HCT116 (cell line): ENCODE data around the gene HDAC2. TPM values are rescaled to one million over a fixed set of nuclear protein-coding genes. Genes with fewer than 3 reads are reported as not detected.

Experiments used
- ATAC-seq: fragments of 200-7000 bp; cut with Tn5 transposase; 2 replicates; pipeline ENCODE4 v1.9.1; 2020; ENCODE audit warnings: mild to moderate bottlenecking, moderate library complexity
- BruUV-seq: library from RNA; stranded (reverse); fragments of 400-500 nt; replicated peaks from 2 replicates; lab custom pipeline; 2021; lab: Mats Ljungman, UMichigan
- CTCF ChIA-PET: fragments of 300-600 bp; sonication (Branson Sonifier 250); formaldehyde crosslinking; loops from one replicate; lab custom pipeline; 2021; ENCODE audit warnings: antibody characterized with exemption; lab: Charles Lee
- POLR2A ChIA-PET: fragments of 300-600, 350-600 bp; sonication (Branson Sonifier 250); formaldehyde crosslinking; loops from one replicate; lab custom pipeline; 2021; ENCODE audit warnings: antibody characterized with exemption; lab: Charles Lee
- RAD21 ChIA-PET, 2 experiments: fragments of 300-600 bp; sonication (Branson Sonifier 250); formaldehyde crosslinking; loops; one replicate each; lab custom pipeline; 2023; ENCODE audit warnings: low total read pairs in 2 of 2; ENCODE audit not compliant: uncharacterized antibody in 2 of 2, unreplicated experiment in 2 of 2, low non-redundant PET in 1 of 2; lab: Charles Lee
- DNase-seq: peaks from one replicate; pipeline ENCODE4 v3.0.0-alpha.2; 2010; ENCODE audit warnings: low read depth, low spot score
- H2AFZ ChIP-seq: fragments of 200-600 bp; shearing (Covaris generic), sonication (generic); 2 replicates; pipeline ENCODE4 v1.6.1; 2017; ENCODE audit warnings: low read depth, mixed run types, mixed read lengths, antibody characterized with exemption, low read length; ENCODE audit not compliant: poor library complexity, severe bottlenecking
- H3K27ac ChIP-seq: 2 replicates; pipeline ENCODE4 v1.5.1; 2012; ENCODE audit warnings: low read depth, low read length
- H3K27me3 ChIP-seq: fragments of 200-600 bp; sonication (generic); 2 replicates; pipeline ENCODE4 v1.6.1; 2016; ENCODE audit warnings: mixed run types, low read length, mixed read lengths; ENCODE audit not compliant: insufficient read depth
- H3K36me3 ChIP-seq, 2 experiments: fragments of 200-500 bp in 1 of 2; fragments of 200-600 bp in 1 of 2; sonication (Bioruptor generic) in 1 of 2; sonication (generic) in 1 of 2; 2 replicates each; pipeline versions ENCODE4 v1.5.1 to v1.6.1; 2014 to 2016; ENCODE audit warnings: low read length in 2 of 2, inconsistent platforms in 1 of 2, mixed read lengths in 1 of 2, mixed run types in 1 of 2; ENCODE audit not compliant: insufficient read depth in 2 of 2, control insufficient read depth in 1 of 2
- H3K4me1 ChIP-seq, 2 experiments: fragments of 200-600 bp in 1 of 2; sonication (generic) in 1 of 2; 2 replicates each; pipeline versions ENCODE4 v1.5.1 to v1.6.1; 2012 to 2017; ENCODE audit warnings: low read length in 2 of 2, inconsistent platforms in 1 of 2, mild to moderate bottlenecking in 1 of 2, mixed read lengths in 1 of 2, mixed run types in 1 of 2, moderate library complexity in 1 of 2; ENCODE audit not compliant: insufficient read depth in 2 of 2, control insufficient read depth in 1 of 2
- H3K4me2 ChIP-seq: fragments of 200-600 bp; sonication (generic); 2 replicates; pipeline ENCODE4 v1.6.1; 2017; ENCODE audit warnings: mixed run types, low read length, mixed read lengths
- H3K4me3 ChIP-seq, 2 experiments: fragments of 200-600 bp in 1 of 2; sonication (generic) in 1 of 2; replicated peaks in 1 of 2; 2 replicates each; pipeline ENCODE4 v1.5.1; 2011 to 2016; ENCODE audit warnings: low read length in 2 of 2, control low read depth in 1 of 2, low read depth in 1 of 2, mild to moderate bottlenecking in 1 of 2, mixed read lengths in 1 of 2, mixed run types in 1 of 2
- H3K79me2 ChIP-seq: fragments of 200-600 bp; sonication (generic); 2 replicates; pipeline ENCODE4 v1.6.1; 2017; ENCODE audit warnings: mild to moderate bottlenecking, mixed run types, low read length, moderate library complexity, mixed read lengths; ENCODE audit not compliant: insufficient read depth
- H3K9ac ChIP-seq: fragments of 200-600 bp; sonication (generic); 2 replicates; pipeline ENCODE4 v1.6.1; 2016; ENCODE audit warnings: low read length, mixed read lengths
- H3K9me2 ChIP-seq: fragments of 200-600 bp; sonication (generic), shearing (Covaris generic); 2 replicates; pipeline ENCODE4 v1.6.1; 2017; ENCODE audit warnings: mixed run types, mild to moderate bottlenecking, moderate library complexity; ENCODE audit not compliant: insufficient read depth
- H3K9me3 ChIP-seq, 2 experiments: fragments of 200-500 bp in 1 of 2; fragments of 200-600 bp in 1 of 2; sonication (Bioruptor generic) in 1 of 2; sonication (generic) in 1 of 2; 2 replicates each; pipeline ENCODE4 v1.6.1; 2014 to 2017; ENCODE audit warnings: low read length in 2 of 2, mixed read lengths in 2 of 2, inconsistent platforms in 1 of 2, low read depth in 1 of 2, mild to moderate bottlenecking in 1 of 2, mixed run types in 1 of 2, moderate library complexity in 1 of 2; ENCODE audit not compliant: control insufficient read depth in 1 of 2, insufficient read depth in 1 of 2
- H4K20me1 ChIP-seq: fragments of 200-600 bp; sonication (generic), shearing (Covaris generic); 2 replicates; pipeline ENCODE4 v1.6.1; 2017; ENCODE audit warnings: mixed run types, mild to moderate bottlenecking, moderate library complexity; ENCODE audit not compliant: insufficient read depth
- CBX3 ChIP-seq: IDR thresholded peaks from 2 replicates; pipeline ENCODE4 v1.6.1; 2012; ENCODE audit warnings: low read depth
- CEBPB ChIP-seq: IDR thresholded peaks from 2 replicates; pipeline ENCODE4 v1.6.1; 2012; ENCODE audit warnings: low read depth
- EGR1 ChIP-seq: IDR thresholded peaks from 2 replicates; pipeline ENCODE4 v1.6.1; 2012; ENCODE audit warnings: low read depth
- ELF1 ChIP-seq: IDR thresholded peaks from 2 replicates; pipeline ENCODE4 v1.6.1; 2012; ENCODE audit warnings: low read depth, borderline replicate concordance
- EZH2phosphoT487 ChIP-seq: fragments of 200-600 bp; IDR thresholded peaks from 2 replicates; pipeline ENCODE4 v1.6.1; 2018; ENCODE audit warnings: antibody characterized with exemption, borderline replicate concordance
- FOSL1 ChIP-seq: IDR thresholded peaks from 2 replicates; pipeline ENCODE4 v1.6.1; 2012; ENCODE audit warnings: low read depth
- JUND ChIP-seq: IDR thresholded peaks from 2 replicates; pipeline ENCODE4 v1.6.1; 2012
- POLR2A ChIP-seq: IDR thresholded peaks from 2 replicates; pipeline ENCODE4 v1.7.0; 2011; ENCODE audit warnings: borderline replicate concordance; ENCODE audit not compliant: insufficient read depth, insufficient read length; ENCODE audit errors: extremely low read depth
- REST ChIP-seq: IDR thresholded peaks from 2 replicates; pipeline ENCODE4 v1.6.1; 2012; ENCODE audit warnings: low read depth
- SIN3A ChIP-seq: IDR thresholded peaks from 2 replicates; pipeline ENCODE4 v1.6.1; 2012; ENCODE audit warnings: low read depth
- SRF ChIP-seq: IDR thresholded peaks from 2 replicates; pipeline ENCODE4 v1.6.1; 2012; ENCODE audit warnings: low read depth
- YY1 ChIP-seq: IDR thresholded peaks from 2 replicates; pipeline ENCODE4 v1.6.1; 2011; ENCODE audit warnings: low read length, low read depth, moderate library complexity, mild to moderate bottlenecking; ENCODE audit not compliant: insufficient replicate concordance; ENCODE audit errors: extremely low read depth
- ZFX ChIP-seq: fragments of 450-650 bp; IDR thresholded peaks from 2 replicates; pipeline ENCODE4 v1.6.1; 2017
- ZNF274 ChIP-seq: fragments of 200-500 bp; sonication (Bioruptor generic); IDR thresholded peaks from 2 replicates; pipeline ENCODE4 v1.6.1; 2014; ENCODE audit warnings: mild to moderate bottlenecking, low read depth, low read length, inconsistent platforms
- intact Hi-C: fragments of 100-400 bp; cut with micrococcal nuclease; formaldehyde crosslinking; loops from 2 replicates; pipeline ENCODE4 v1.10.0; 2022
- total RNA-seq: library from RNA; stranded (reverse); gene quantifications from one replicate; pipeline ENCODE4 v1.2.1, GENCODE V29; 2021; ENCODE audit not compliant: unreplicated experiment
- TF ChIP-seq, protein P1 (sequence below): IDR thresholded peaks from 2 replicates; pipeline ENCODE4 v1.6.1; 2011; ENCODE audit warnings: mild to moderate bottlenecking, low read length, moderate library complexity; ENCODE audit not compliant: insufficient replicate concordance; ENCODE audit errors: extremely low read depth
- TF ChIP-seq, protein P2 (sequence below), 3 experiments: fragments of 200-600 bp in 1 of 3; sonication (generic) in 1 of 3; IDR thresholded peaks in 2 of 3; conservative IDR thresholded peaks in 1 of 3; 2 replicates each; pipeline ENCODE4 v1.5.1; 2012 to 2017; ENCODE audit warnings: low read depth in 2 of 3, low read length in 2 of 3, antibody characterized with exemption in 1 of 3, borderline replicate concordance in 1 of 3, control low read depth in 1 of 3, mild to moderate bottlenecking in 1 of 3, mixed read lengths in 1 of 3, mixed run types in 1 of 3, moderate library complexity in 1 of 3; ENCODE audit not compliant: insufficient read depth in 1 of 3
- TF ChIP-seq, protein P3 (sequence below): IDR thresholded peaks from 2 replicates; pipeline ENCODE4 v1.6.1; 2012

The HDAC2 gene
- total RNA-seq, 1 experiment from 2014 or later = 153 TPM

DNA sequence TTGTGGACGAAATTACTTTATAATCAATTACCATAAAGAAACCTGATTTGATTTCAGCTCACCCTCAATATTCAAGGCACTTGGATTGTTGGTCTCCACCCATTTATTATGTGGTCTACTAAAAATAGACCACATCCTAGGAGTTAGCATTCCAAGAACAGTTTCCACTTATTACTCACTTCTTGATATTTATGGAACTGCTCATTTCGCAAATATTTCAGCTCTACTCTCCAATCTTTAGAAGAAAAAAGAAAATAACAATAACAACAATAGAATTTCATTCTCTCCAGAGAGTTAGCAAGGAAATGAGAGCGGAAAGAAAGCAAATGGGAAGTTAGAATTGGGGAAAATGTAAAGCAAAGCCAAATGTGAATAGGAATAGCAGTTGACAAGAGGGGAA lies 26.2 kb upstream of the HDAC2 start (continued):
- TF ChIP-seq YY1 (no peak), CEBPB (peak; percentile 60), POLR2A (no peak)

GRCh38 chr6:113995634-113996033 lies 24.7 kb upstream of the HDAC2 start:
- peak overlapping the region; percentile 26 for H3K9ac ChIP-seq
- intact Hi-C loops = loop anchor here (1.0 kb wide), 1 partner anchor 113 kb away; no protein-coding TSS in a partner anchor
- peak; percentile 61 for DNase-seq
- no TSS peak for BruUV-seq
- ATAC-seq = peak; percentile 64
- peak overlapping the region; percentile 23; the same call in 1 of the 2 replicates for H3K27ac ChIP-seq
- H3K4me3 ChIP-seq = no peak overlapping the region
- H2AFZ ChIP-seq = peak overlapping the region; percentile 67
- CTCF ChIA-PET = interaction anchor here (1.1 to 4.5 kb wide), 11 partner anchors 10 to 1901 kb away, joined by 3 to 93 read pairs (median 5); no protein-coding TSS in a partner anchor
- no peaks in the 10 kb centered on the region for H3K9me3 ChIP-seq
- no peaks in the 10 kb centered on the region for H3K79me2 ChIP-seq
- H3K27me3 ChIP-seq = no peaks in the 10 kb centered on the region
- POLR2A ChIA-PET = interaction anchor here (1.4 to 2.1 kb wide), 3 partner anchors 14 to 113 kb away, joined by 3 to 9 read pairs (median 4); no protein-coding TSS in a partner anchor
- no peaks in the 10 kb centered on the region for H3K36me3 ChIP-seq
- H4K20me1 ChIP-seq = no peaks in the 10 kb centered on the region
- RAD21 ChIA-PET = interaction anchor here (1.4 to 2.2 kb wide), 3 partner anchors 113 to 309 kb away, joined by 5 to 13 read pairs (median 10); no protein-coding TSS in a partner anchor
- peak overlapping the region; percentile 59 for H3K4me2 ChIP-seq
- H3K9me2 ChIP-seq = no peaks in the 10 kb centered on the region
- peaks cover 37 to 57% of the 10 kb centered on the region in 2 experiments for H3K4me1 ChIP-seq
- peak; percentile 34; the same call in 1 of the 2 replicates for TF ChIP-seq JUND
- TF ChIP-seq ELF1 = no peak
- TF ChIP-seq, protein P1, sequence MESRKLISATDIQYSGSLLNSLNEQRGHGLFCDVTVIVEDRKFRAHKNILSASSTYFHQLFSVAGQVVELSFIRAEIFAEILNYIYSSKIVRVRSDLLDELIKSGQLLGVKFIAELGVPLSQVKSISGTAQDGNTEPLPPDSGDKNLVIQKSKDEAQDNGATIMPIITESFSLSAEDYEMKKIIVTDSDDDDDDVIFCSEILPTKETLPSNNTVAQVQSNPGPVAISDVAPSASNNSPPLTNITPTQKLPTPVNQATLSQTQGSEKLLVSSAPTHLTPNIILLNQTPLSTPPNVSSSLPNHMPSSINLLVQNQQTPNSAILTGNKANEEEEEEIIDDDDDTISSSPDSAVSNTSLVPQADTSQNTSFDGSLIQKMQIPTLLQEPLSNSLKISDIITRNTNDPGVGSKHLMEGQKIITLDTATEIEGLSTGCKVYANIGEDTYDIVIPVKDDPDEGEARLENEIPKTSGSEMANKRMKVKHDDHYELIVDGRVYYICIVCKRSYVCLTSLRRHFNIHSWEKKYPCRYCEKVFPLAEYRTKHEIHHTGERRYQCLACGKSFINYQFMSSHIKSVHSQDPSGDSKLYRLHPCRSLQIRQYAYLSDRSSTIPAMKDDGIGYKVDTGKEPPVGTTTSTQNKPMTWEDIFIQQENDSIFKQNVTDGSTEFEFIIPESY = no peak
- TF ChIP-seq EZH2phosphoT487 = no peak
- no peak for TF ChIP-seq ZFX
- TF ChIP-seq, protein P2, sequence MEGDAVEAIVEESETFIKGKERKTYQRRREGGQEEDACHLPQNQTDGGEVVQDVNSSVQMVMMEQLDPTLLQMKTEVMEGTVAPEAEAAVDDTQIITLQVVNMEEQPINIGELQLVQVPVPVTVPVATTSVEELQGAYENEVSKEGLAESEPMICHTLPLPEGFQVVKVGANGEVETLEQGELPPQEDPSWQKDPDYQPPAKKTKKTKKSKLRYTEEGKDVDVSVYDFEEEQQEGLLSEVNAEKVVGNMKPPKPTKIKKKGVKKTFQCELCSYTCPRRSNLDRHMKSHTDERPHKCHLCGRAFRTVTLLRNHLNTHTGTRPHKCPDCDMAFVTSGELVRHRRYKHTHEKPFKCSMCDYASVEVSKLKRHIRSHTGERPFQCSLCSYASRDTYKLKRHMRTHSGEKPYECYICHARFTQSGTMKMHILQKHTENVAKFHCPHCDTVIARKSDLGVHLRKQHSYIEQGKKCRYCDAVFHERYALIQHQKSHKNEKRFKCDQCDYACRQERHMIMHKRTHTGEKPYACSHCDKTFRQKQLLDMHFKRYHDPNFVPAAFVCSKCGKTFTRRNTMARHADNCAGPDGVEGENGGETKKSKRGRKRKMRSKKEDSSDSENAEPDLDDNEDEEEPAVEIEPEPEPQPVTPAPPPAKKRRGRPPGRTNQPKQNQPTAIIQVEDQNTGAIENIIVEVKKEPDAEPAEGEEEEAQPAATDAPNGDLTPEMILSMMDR (IDR thresholded peaks at IDR 0.05 in 2 of 3, conservative IDR thresholded peaks at IDR 0.05 in 1 of 3; ENCODE audit: borderline replicate concordance in 1 of 3, insufficient read depth in 1 of 3, low read depth in 2 of 3, low read length in 2 of 3) = no peak
- TF ChIP-seq YY1 = no peak
- TF ChIP-seq ZNF274 = no peak
- TF ChIP-seq CBX3 = peak; percentile 43; the same call in 1 of the 2 replicates
- TF ChIP-seq EGR1 = no peak
- TF ChIP-seq SIN3A = peak; percentile 57; the same call in 1 of the 2 replicates
- TF ChIP-seq FOSL1 = no peak
- TF ChIP-seq REST = no peak
- TF ChIP-seq, protein P3, sequence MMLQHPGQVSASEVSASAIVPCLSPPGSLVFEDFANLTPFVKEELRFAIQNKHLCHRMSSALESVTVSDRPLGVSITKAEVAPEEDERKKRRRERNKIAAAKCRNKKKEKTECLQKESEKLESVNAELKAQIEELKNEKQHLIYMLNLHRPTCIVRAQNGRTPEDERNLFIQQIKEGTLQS = no peak
- no peak for TF ChIP-seq SRF
- no peak for TF ChIP-seq POLR2A
- no peak for TF ChIP-seq CEBPB
